VCaP (cell line): Measurements from ENCODE around the gene MYD88.

Experiments
- H3K27ac ChIP-seq: fragments of 450-650 bp; 2 replicates; pipeline ENCODE4 v1.5.1; 2017
- CTCF ChIP-seq: fragments of 450-650 bp; conservative IDR thresholded peaks from 2 replicates; pipeline ENCODE4 v1.5.1; 2017; ENCODE audit warnings: mild to moderate bottlenecking, moderate library complexity

Gene MYD88

GRCh38 chr3:38122712-38123290, 15.7 kb upstream of the MYD88 start:
- TF ChIP-seq CTCF = no peak

GRCh38 chr3:38124324-38125122, 13.9 kb upstream of the MYD88 start:
- TF ChIP-seq CTCF = no peak
- no peak overlapping the region; the same call in 1 of the 2 replicates for H3K27ac ChIP-seq

More at GRCh38 chr3:38122712-38123290, 15.7 kb upstream of the MYD88 start:
- H3K27ac ChIP-seq = no peak overlapping the region

GRCh38 chr3:38125305-38126120, 12.9 kb upstream of the MYD88 start:
- TF ChIP-seq CTCF = no peak
- no peak overlapping the region; the same call in 1 of the 2 replicates for H3K27ac ChIP-seq

- TF ChIP-seq CTCF = no peak
- no peak overlapping the region for H3K27ac ChIP-seq
Measured at GRCh38 chr3:38126121-38126892, 12.2 kb upstream of the MYD88 start.

DNA sequence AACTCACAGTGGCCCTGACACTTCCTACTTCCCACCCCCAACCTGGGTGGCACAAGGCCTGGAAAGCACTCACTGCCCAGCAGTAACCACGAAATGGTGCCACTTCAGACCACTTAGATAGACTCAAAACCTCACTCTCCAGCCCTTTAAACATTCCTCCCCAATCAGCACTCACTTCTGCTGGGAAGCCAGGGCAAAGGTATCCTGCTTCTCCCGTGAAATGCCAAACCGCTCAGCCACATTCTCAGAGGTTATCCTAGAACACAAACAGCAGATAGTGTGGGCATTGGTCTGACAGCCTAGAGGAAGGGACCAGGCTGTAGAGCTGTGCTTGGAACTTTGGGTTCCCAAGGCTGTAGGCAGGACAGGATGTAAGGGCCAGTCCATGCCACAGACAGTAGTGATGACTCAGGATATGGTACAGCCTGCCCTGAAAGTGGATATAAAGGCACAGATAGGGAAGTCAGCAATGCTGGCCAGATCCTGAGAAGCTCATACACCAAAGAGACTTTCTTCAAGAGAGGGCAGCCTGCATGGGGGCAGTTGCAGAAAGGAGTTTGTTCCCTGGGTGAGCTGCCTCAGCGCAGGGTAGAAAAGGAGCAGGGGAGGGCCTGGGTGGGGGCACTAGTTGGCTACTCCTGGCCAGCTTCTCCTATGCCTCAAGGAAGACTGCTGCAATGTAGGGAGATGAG, 10.7 kb upstream of the MYD88 start:
- no peak overlapping the region for H3K27ac ChIP-seq
- no peak for TF ChIP-seq CTCF

DNA sequence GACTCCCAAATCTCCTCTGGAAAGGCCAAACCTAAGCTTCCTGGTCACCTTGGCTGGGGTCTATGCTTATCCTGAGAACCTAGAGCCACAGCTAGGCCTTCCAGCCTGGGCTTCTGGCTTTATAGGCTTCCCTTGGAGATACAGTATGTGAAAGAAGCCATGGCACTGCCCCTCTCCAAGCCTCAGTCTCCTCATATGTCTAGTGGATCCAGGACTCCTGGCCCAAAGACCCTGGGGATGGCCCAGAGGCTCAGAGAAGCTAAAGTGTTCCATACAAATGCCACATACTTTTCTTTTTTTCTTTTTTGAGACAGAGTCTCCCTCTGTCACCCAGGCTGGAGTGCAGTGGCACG, 10.2 kb upstream of the MYD88 start:
- no peak overlapping the region for H3K27ac ChIP-seq
- TF ChIP-seq CTCF = no peak
